ENCODE results near the gene FAM168A. TPM values are rescaled to one million over a fixed set of nuclear protein-coding genes. Genes with fewer than 3 reads are reported as not detected.

Gene FAM168A
- total RNA-seq, 1 experiment from 2014 or later: 21.1 TPM

GRCh38 chr11:73359341-73359740 lies 238.6 kb downstream of the FAM168A start:
- H3T11ph ChIP-seq (ENCODE audit: low read length): no peak overlapping the region
- H3K4me2 ChIP-seq (ENCODE audit: insufficient read depth, insufficient read length, low read length): no peak overlapping the region
- no CpG with 5 or more reads among the region's 11 CpGs for WGBS (ENCODE audit: extremely low coverage, insufficient read length, low lambda C conversion rate)
- TF ChIP-seq CTCF (conservative IDR thresholded peaks at IDR 0.05): no peak
- Mint-ChIP-seq H3K9me3 (no peaks in the 10 kb centered on the region; a peak in 1 of 5 replicates), H3K4me1 (peaks cover 4 to 13% of the 10 kb centered on the region in 2 experiments; a peak in 3 of 4 replicates), H3K4me3 (no peak overlapping the region), H3K27ac (no peak overlapping the region), H3K27me3 (ENCODE audit: low read depth) (peaks cover 7% of the 10 kb centered on the region), H3K36me3 (ENCODE audit: insufficient read depth in 1 of 3, low read depth in 3 of 3) (peaks cover 4 to 9% (median 4%) of the 10 kb centered on the region in 3 experiments; a peak in 4 of 7 replicates)
- no peaks in the 10 kb centered on the region for H3K4me1 ChIP-seq (ENCODE audit: insufficient read depth, low read length)
- no peaks in the 10 kb centered on the region for H4K20me1 ChIP-seq (ENCODE audit: control insufficient read depth, insufficient read depth, insufficient read length)
- H4K91ac ChIP-seq (ENCODE audit: insufficient read length, low read depth, low read length): no peak overlapping the region
- H3K56ac ChIP-seq (ENCODE audit: insufficient read length, low read depth, low read length): no peak overlapping the region
- no peak overlapping the region for H2AK5ac ChIP-seq (ENCODE audit: insufficient read length, low read length)
- H3K27ac ChIP-seq (ENCODE audit: insufficient read length, low read depth, low read length): no peak overlapping the region
- H3K9ac ChIP-seq (ENCODE audit: extremely low read depth, insufficient read length, low read length): no peak overlapping the region
- H3K9me3 ChIP-seq (ENCODE audit: control insufficient read depth, low read depth, low read length): no peaks in the 10 kb centered on the region
- no peak overlapping the region for H2BK20ac ChIP-seq (ENCODE audit: low read depth, low read length, poor library complexity, severe bottlenecking)
- H2BK120ac ChIP-seq (ENCODE audit: low read depth, low read length, poor library complexity, severe bottlenecking): no peak overlapping the region
- no peak overlapping the region for H4K8ac ChIP-seq (replicated peaks; ENCODE audit: insufficient read length, low read depth, low read length)
- no peaks in the 10 kb centered on the region for H3K27me3 ChIP-seq (ENCODE audit: insufficient read depth, low read length)
- no peak overlapping the region for H2BK12ac ChIP-seq (ENCODE audit: insufficient read length, low read depth, low read length)
- no peak overlapping the region for H4K5ac ChIP-seq (ENCODE audit: insufficient read length, low read depth, low read length)
- H3K14ac ChIP-seq (ENCODE audit: insufficient read depth, low read length): no peak overlapping the region
- H2BK5ac ChIP-seq (ENCODE audit: insufficient read length, low read length): no peak overlapping the region
- peaks cover 2% of the 10 kb centered on the region for H3K23me2 ChIP-seq (ENCODE audit: insufficient read length, low read depth, low read length, poor library complexity, severe bottlenecking)
- H3K23ac ChIP-seq (ENCODE audit: insufficient read length, low read depth, low read length): no peak overlapping the region
- no peak overlapping the region for H2BK15ac ChIP-seq (ENCODE audit: low read depth, low read length)
- no peaks in the 10 kb centered on the region for H3K79me2 ChIP-seq (ENCODE audit: insufficient read depth, low read length)
- no peak overlapping the region for H2AFZ ChIP-seq (ENCODE audit: low read length)
- H3K18ac ChIP-seq (ENCODE audit: insufficient read length, low read depth, low read length): no peak overlapping the region
- no peak for DNase-seq
- H3K4ac ChIP-seq (ENCODE audit: low read depth, low read length): no peak overlapping the region
- no peaks in the 10 kb centered on the region for H3K79me1 ChIP-seq (ENCODE audit: insufficient read depth, low read depth, low read length, poor library complexity, severe bottlenecking)
